Endothelial cell of umbilical vein (primary cell): ENCODE measurements around the gene MGP. TPM values are rescaled to one million over a fixed set of nuclear protein-coding genes. Genes with fewer than 3 reads are reported as not detected.

Source experiments
- BruUV-seq: library from RNA; stranded (reverse); fragments of 400-500 nt; replicated peaks from 2 replicates; lab custom pipeline; 2021; lab: Mats Ljungman, UMichigan
- CTCF ChIA-PET: fragments of 300-600, 350-600 bp; sonication (Branson Sonifier 250); formaldehyde crosslinking; loops from one replicate; lab custom pipeline; 2021; ENCODE audit warnings: antibody characterized with exemption, inconsistent platforms; lab: Charles Lee
- POLR2A ChIA-PET: fragments of 300-600, 350-600 bp; sonication (Branson Sonifier 250); formaldehyde crosslinking; loops from one replicate; lab custom pipeline; 2021; ENCODE audit warnings: antibody characterized with exemption, inconsistent platforms; lab: Charles Lee
- DNase-seq: peaks from one replicate; pipeline ENCODE4 v3.0.0-alpha.2; 2011; ENCODE audit warnings: low read depth, low spot score
- FAIRE-seq: peaks from 2 replicates; lab custom pipeline; 2011; peaks lifted over from hg19 to GRCh38; lab: Jason Lieb, UNC
- H2AFZ ChIP-seq: 2 replicates; pipeline ENCODE4 v1.6.0; 2012; ENCODE audit warnings: low read depth, low read length, control low read depth, inconsistent platforms
- H3K27ac ChIP-seq: 2 replicates; pipeline ENCODE4 v1.5.1; 2011; ENCODE audit warnings: low read depth, mild to moderate bottlenecking, control low read depth, low read length, moderate library complexity; ENCODE audit not compliant: insufficient read depth
- H3K27me3 ChIP-seq, 2 experiments: 2 replicates each; pipeline versions ENCODE4 v1.6.0 to v1.6.1; 2011; ENCODE audit warnings: low read length in 2 of 2, mixed read lengths in 1 of 2; ENCODE audit not compliant: control insufficient read depth in 2 of 2, insufficient read depth in 2 of 2
- H3K36me3 ChIP-seq, 2 experiments: 2 replicates in 1 of 2; 3 replicates in 1 of 2; pipeline ENCODE4 v1.5.1; 2011; ENCODE audit warnings: low read length in 2 of 2, mild to moderate bottlenecking in 1 of 2, moderate library complexity in 1 of 2; ENCODE audit not compliant: control insufficient read depth in 2 of 2, insufficient read depth in 2 of 2; ENCODE audit errors: extremely low read depth in 1 of 2
- H3K4me1 ChIP-seq: 3 replicates; pipeline ENCODE4 v1.5.1; 2011; ENCODE audit warnings: mild to moderate bottlenecking, low read length; ENCODE audit not compliant: control insufficient read depth, insufficient read depth; ENCODE audit errors: extremely low read depth
- H3K4me2 ChIP-seq: 2 replicates; pipeline ENCODE4 v1.6.1; 2011; ENCODE audit warnings: low read length, control low read depth, mixed read lengths; ENCODE audit not compliant: insufficient read depth
- H3K4me3 ChIP-seq, 3 experiments: fragments of 200-600 bp in 1 of 3; sonication (generic), shearing (Covaris generic) in 1 of 3; replicated peaks in 1 of 3; 2 replicates each; pipeline ENCODE4 v1.5.1; 2011 to 2016; ENCODE audit warnings: control low read depth in 3 of 3, low read length in 3 of 3, mild to moderate bottlenecking in 2 of 3, inconsistent platforms in 1 of 3, low read depth in 1 of 3, moderate library complexity in 1 of 3; ENCODE audit not compliant: insufficient read depth in 1 of 3
- H3K79me2 ChIP-seq: 2 replicates; pipeline ENCODE4 v1.6.0; 2012; ENCODE audit warnings: low read length, inconsistent platforms; ENCODE audit not compliant: control insufficient read depth, insufficient read depth
- H3K9ac ChIP-seq: replicated peaks from 2 replicates; pipeline ENCODE3; 2011; ENCODE audit warnings: low read length, control low read depth; ENCODE audit not compliant: insufficient read depth; ENCODE audit errors: extremely low read depth
- H3K9me1 ChIP-seq: replicated peaks from 3 replicates; pipeline ENCODE4 v1.6.0; 2011; ENCODE audit warnings: mild to moderate bottlenecking, low read length; ENCODE audit not compliant: control insufficient read depth, insufficient read depth; ENCODE audit errors: extremely low read depth
- H3K9me3 ChIP-seq: replicated peaks from 2 replicates; pipeline ENCODE4 v1.5.1; 2012; ENCODE audit warnings: low read length, inconsistent platforms; ENCODE audit not compliant: control insufficient read depth, insufficient read depth
- H4K20me1 ChIP-seq: replicated peaks from 2 replicates; pipeline ENCODE3; 2011; ENCODE audit warnings: mild to moderate bottlenecking, low read length; ENCODE audit not compliant: control insufficient read depth, insufficient read depth; ENCODE audit errors: extremely low read depth
- EZH2 ChIP-seq: IDR thresholded peaks from 2 replicates; pipeline ENCODE4 v1.6.1; 2012; ENCODE audit warnings: borderline replicate concordance, low read depth, mild to moderate bottlenecking, moderate library complexity, low read length, inconsistent platforms; ENCODE audit not compliant: severe bottlenecking
- FOS ChIP-seq: IDR thresholded peaks from 2 replicates; pipeline ENCODE4 v1.6.1; 2011; ENCODE audit warnings: mild to moderate bottlenecking, low read length, moderate library complexity, borderline replicate concordance; ENCODE audit not compliant: insufficient read depth
- GATA2 ChIP-seq: IDR thresholded peaks from 2 replicates; pipeline ENCODE4 v1.7.0; 2011; ENCODE audit warnings: low read depth, mild to moderate bottlenecking, moderate library complexity, mixed read lengths, low read length; ENCODE audit not compliant: insufficient read length, insufficient read depth
- JUN ChIP-seq: IDR thresholded peaks from 2 replicates; pipeline ENCODE4 v1.6.1; 2011; ENCODE audit warnings: borderline replicate concordance, low read depth; ENCODE audit not compliant: insufficient read length, insufficient read depth
- MYC ChIP-seq: IDR thresholded peaks from one replicate; pipeline ENCODE4 v1.6.1; 2011; ENCODE audit warnings: mild to moderate bottlenecking, low read depth, low read length
- POLR2A ChIP-seq: IDR thresholded peaks from 2 replicates; pipeline ENCODE4 v1.6.1; 2012; ENCODE audit warnings: low read depth, mild to moderate bottlenecking, control low read depth, low read length
- POLR2AphosphoS5 ChIP-seq: IDR thresholded peaks from 2 replicates; pipeline ENCODE4 v1.6.1; 2012; ENCODE audit warnings: low read depth, mild to moderate bottlenecking, control low read depth, low read length, moderate library complexity; ENCODE audit not compliant: insufficient read depth
- dilution Hi-C: fragments of 300-500 bp; cut with MboI; formaldehyde crosslinking; loops from one replicate; pipeline ENCODE4 v1.15.0; 2019; ENCODE audit warnings: low sequenced_read_pairs; ENCODE audit not compliant: extremely low pct_ligation_motif_present
- intact Hi-C: fragments of 100-400 bp; cut with micrococcal nuclease; formaldehyde crosslinking; loops from one replicate; pipeline ENCODE4 v1.10.0; 2022
- polyA plus RNA-seq, 4 experiments: library from polyadenylated mRNA; depleted of rRNA in 3 of 4; stranded (reverse) in 3 of 4; unstranded in 1 of 4; fragments of >200 nt; gene quantifications; 2 replicates each; pipeline versions ENCODE4 v1.2.1 to v1.2.3, GENCODE V29; 2011 to 2012; ENCODE audit warnings: missing spikeins in 1 of 4
- total RNA-seq: library from RNA; stranded (reverse); gene quantifications from 2 replicates; pipeline ENCODE4 v1.2.3, GENCODE V29; 2021
- TF ChIP-seq, protein P1 (sequence below), 2 donors: IDR thresholded peaks; 1 replicate in 1 of 2; 2 replicates in 1 of 2; pipeline ENCODE4 v1.5.1; 2011; ENCODE audit warnings: low read length in 2 of 2, mild to moderate bottlenecking in 2 of 2, moderate library complexity in 2 of 2, control low read depth in 1 of 2, inconsistent platforms in 1 of 2, low read depth in 1 of 2; ENCODE audit not compliant: insufficient read depth in 1 of 2; ENCODE audit errors: extremely low read depth in 1 of 2
- TF ChIP-seq, protein P2 (sequence below): IDR thresholded peaks from 2 replicates; pipeline ENCODE4 v1.6.1; 2011; ENCODE audit not compliant: insufficient read depth, insufficient read length

The MGP gene
- total and polyA plus RNA-seq, 2 donors (not counting 3 experiments of a cell fraction or from before 2014, with no cell fraction given), result 284 to 479 TPM

DNA sequence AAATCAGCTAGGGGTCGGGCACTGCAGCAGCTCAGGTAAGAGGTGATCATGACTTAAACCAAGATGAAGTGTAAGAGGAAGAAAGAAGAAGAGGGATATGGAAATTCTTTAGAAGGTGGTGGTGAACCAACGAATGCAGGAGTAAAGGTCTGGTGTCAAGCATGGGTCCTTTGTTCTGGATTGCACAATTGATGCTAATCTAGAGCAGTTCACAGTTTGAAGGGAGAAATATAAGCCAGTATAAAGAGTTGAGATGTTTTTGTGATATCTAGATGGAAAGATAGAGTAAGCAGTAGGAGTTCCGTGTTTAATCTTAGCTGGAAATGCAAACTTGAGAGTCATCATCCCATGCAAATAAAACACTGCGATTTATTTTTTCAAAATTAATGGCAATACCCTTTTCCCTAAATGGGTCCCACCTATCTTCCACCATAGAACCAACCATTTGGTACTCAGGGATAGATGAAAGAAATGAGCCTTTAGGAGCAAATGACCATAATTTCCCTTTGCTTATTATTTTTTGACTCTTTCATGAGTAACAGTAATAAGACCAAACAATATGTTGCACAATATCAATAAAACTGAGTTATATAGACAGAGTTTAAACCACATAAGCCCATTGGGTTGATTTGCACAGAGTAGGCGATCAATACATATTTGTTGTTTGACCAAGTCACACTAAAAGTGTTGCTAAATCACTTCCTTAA, 15.0 kb upstream of the MGP start:
- TF ChIP-seq, protein P1, sequence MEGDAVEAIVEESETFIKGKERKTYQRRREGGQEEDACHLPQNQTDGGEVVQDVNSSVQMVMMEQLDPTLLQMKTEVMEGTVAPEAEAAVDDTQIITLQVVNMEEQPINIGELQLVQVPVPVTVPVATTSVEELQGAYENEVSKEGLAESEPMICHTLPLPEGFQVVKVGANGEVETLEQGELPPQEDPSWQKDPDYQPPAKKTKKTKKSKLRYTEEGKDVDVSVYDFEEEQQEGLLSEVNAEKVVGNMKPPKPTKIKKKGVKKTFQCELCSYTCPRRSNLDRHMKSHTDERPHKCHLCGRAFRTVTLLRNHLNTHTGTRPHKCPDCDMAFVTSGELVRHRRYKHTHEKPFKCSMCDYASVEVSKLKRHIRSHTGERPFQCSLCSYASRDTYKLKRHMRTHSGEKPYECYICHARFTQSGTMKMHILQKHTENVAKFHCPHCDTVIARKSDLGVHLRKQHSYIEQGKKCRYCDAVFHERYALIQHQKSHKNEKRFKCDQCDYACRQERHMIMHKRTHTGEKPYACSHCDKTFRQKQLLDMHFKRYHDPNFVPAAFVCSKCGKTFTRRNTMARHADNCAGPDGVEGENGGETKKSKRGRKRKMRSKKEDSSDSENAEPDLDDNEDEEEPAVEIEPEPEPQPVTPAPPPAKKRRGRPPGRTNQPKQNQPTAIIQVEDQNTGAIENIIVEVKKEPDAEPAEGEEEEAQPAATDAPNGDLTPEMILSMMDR (IDR thresholded peaks at IDR 0.05; ENCODE audit: extremely low read depth in 1 of 2, insufficient read depth in 1 of 2, low read depth in 1 of 2, low read length in 2 of 2), result no peak
- no peak for TF ChIP-seq POLR2A
- no peak for TF ChIP-seq FOS
- no peak for TF ChIP-seq EZH2
- TF ChIP-seq JUN, result no peak
- no peak for TF ChIP-seq MYC
- no peak for TF ChIP-seq POLR2AphosphoS5
- TF ChIP-seq GATA2, result no peak
- TF ChIP-seq, protein P2, sequence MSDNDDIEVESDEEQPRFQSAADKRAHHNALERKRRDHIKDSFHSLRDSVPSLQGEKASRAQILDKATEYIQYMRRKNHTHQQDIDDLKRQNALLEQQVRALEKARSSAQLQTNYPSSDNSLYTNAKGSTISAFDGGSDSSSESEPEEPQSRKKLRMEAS, result no peak
- H3K27me3 ChIP-seq, result no peaks in the 10 kb centered on the region
- no peak overlapping the region for H3K4me2 ChIP-seq
- H3K4me3 ChIP-seq, result no peak overlapping the region
- no peak overlapping the region for H3K9ac ChIP-seq
- dilution Hi-C loops, result no loop called here
- no peaks in the 10 kb centered on the region for H3K36me3 ChIP-seq
- intact Hi-C loops, result no loop called here
- CTCF ChIA-PET, result interaction anchor here (1.3 kb wide), 1 partner anchor 88 kb away, joined by 3 read pairs; no protein-coding TSS in a partner anchor
- no peak overlapping the region for H3K27ac ChIP-seq
- H2AFZ ChIP-seq, result no peak overlapping the region
- peaks cover 17% of the 10 kb centered on the region for H3K4me1 ChIP-seq
- no peaks in the 10 kb centered on the region for H3K9me3 ChIP-seq
- H3K9me1 ChIP-seq, result no peaks in the 10 kb centered on the region
- no TSS peak for BruUV-seq
- H4K20me1 ChIP-seq, result no peaks in the 10 kb centered on the region
- POLR2A ChIA-PET, result no interaction called here
- H3K79me2 ChIP-seq, result no peaks in the 10 kb centered on the region
- DNase-seq, result no peak
- FAIRE-seq, result no peak
